GM21723 (cell line): ENCODE measurements around the gene PCCA.
"Not testable (repeated sequence)": the region's sequence is repeated elsewhere in the genome, so short reads cannot be mapped to it uniquely, and the experiment has no call there.

Experiments used
- ATAC-seq: cut with Tn5 transposase; IDR thresholded peaks from one replicate; pipeline ENCODE4 v1.9.1; 2021; ENCODE audit warnings: mild to moderate bottlenecking, moderate library complexity; ENCODE audit not compliant: unreplicated experiment

PCCA gene

GRCh38 chr13:100138859-100139491, 50.1 kb downstream of the PCCA start:
- ATAC-seq = no peak

GRCh38 chr13:100139817-100140216, 50.9 kb downstream of the PCCA start:
- no peak for ATAC-seq

- no peak for ATAC-seq
These were observed 51.5 kb downstream of the PCCA start for GRCh38 chr13:100140441-100140840.

- not testable (repeated sequence) for ATAC-seq
These were observed 52.6 kb downstream of the PCCA start for GRCh38 chr13:100141461-100141961.

GRCh38 chr13:100146534-100146933, 57.6 kb downstream of the PCCA start:
- no peak for ATAC-seq

- no peak for ATAC-seq
These were observed 58.9 kb downstream of the PCCA start for GRCh38 chr13:100147825-100148224.

- ATAC-seq = no peak
These were observed 59.5 kb downstream of the PCCA start for GRCh38 chr13:100148422-100148821.

GRCh38 chr13:100149389-100149788, 60.5 kb downstream of the PCCA start:
- no peak for ATAC-seq

- not testable (repeated sequence) for ATAC-seq
These were observed 61.8 kb downstream of the PCCA start for GRCh38 chr13:100150711-100151110.

GRCh38 chr13:100154842-100155416, 66.0 kb downstream of the PCCA start:
- no peak for ATAC-seq

- no peak for ATAC-seq
These were observed 67.9 kb downstream of the PCCA start for GRCh38 chr13:100156788-100157187.

- no peak for ATAC-seq
These were observed 69.7 kb downstream of the PCCA start for GRCh38 chr13:100158569-100158968.

- ATAC-seq = no peak
These were observed 70.7 kb downstream of the PCCA start for GRCh38 chr13:100159584-100159983.

- ATAC-seq = no peak
These were observed 71.6 kb downstream of the PCCA start for GRCh38 chr13:100160450-100160849.

- ATAC-seq = no peak
These were observed 74.5 kb downstream of the PCCA start for GRCh38 chr13:100163375-100163774.

- ATAC-seq = no peak
These were observed 84.3 kb downstream of the PCCA start for GRCh38 chr13:100173203-100173602.

- not testable (repeated sequence) for ATAC-seq
These were observed 85.6 kb downstream of the PCCA start for GRCh38 chr13:100174455-100174854.

- no peak for ATAC-seq
These were observed 86.3 kb downstream of the PCCA start for GRCh38 chr13:100175078-100175802.

- no peak for ATAC-seq
These were observed 86.9 kb downstream of the PCCA start for GRCh38 chr13:100175803-100176182.

- no peak for ATAC-seq
These were observed 88.0 kb downstream of the PCCA start for GRCh38 chr13:100176801-100177400.

GRCh38 chr13:100178309-100178708, 89.4 kb downstream of the PCCA start:
- ATAC-seq = no peak

- no peak for ATAC-seq
These were observed 90.4 kb downstream of the PCCA start for GRCh38 chr13:100179276-100179675.
